SH-SY5Y (cell line): Measurements from ENCODE around the gene TRAPPC13.

ENCODE experiments used
- GATA2 ChIP-seq: IDR thresholded peaks from 2 replicates; pipeline ENCODE4 v1.6.1; 2011; ENCODE audit warnings: mild to moderate bottlenecking, low read depth, low read length
- GATA3 ChIP-seq: IDR thresholded peaks from 2 replicates; pipeline ENCODE4 v1.6.1; 2011; ENCODE audit warnings: low read depth, mild to moderate bottlenecking, low read length, moderate library complexity

Gene TRAPPC13

GRCh38 chr5:65624571-65625555 is at the start of gene TRAPPC13, which contains the start of gene SHLD3:
TSS of gene TRAPPC13 (plus strand) at chr5:65625027. CDS start at chr5:65625061, 34 bp downstream.
TSS of gene SHLD3 (plus strand) at chr5:65625027. CDS start at chr5:65629588, 4,561 bp downstream.
- TF ChIP-seq GATA2 (no peak), GATA3 (no peak)

- TF ChIP-seq GATA2 (no peak), GATA3 (no peak)
Observed at GRCh38 chr5:65577141-65577540, 47.7 kb upstream of the TRAPPC13 start.

GRCh38 chr5:65588694-65589093 is 36.1 kb upstream of the TRAPPC13 start:
- TF ChIP-seq GATA3, result no peak
- TF ChIP-seq GATA2, result no peak

- no peak for TF ChIP-seq GATA3
- no peak for TF ChIP-seq GATA2
Observed at GRCh38 chr5:65611524-65611923, 13.3 kb upstream of the TRAPPC13 start.

- TF ChIP-seq GATA3 (no peak), GATA2 (no peak)
Observed at GRCh38 chr5:65612298-65612907, 12.4 kb upstream of the TRAPPC13 start.

GRCh38 chr5:65620021-65620420 is 4.8 kb upstream of the TRAPPC13 start:
- TF ChIP-seq GATA3, result no peak
- TF ChIP-seq GATA2, result no peak

GRCh38 chr5:65623482-65623881 is 1.3 kb upstream of the TRAPPC13 start:
- TF ChIP-seq GATA3, result no peak
- no peak for TF ChIP-seq GATA2

GRCh38 chr5:65624025-65624570 is 729 bp upstream of the TRAPPC13 start, which contains the start of gene TRIM23:
TSS of gene TRIM23 (minus strand) at chr5:65624333. CDS start at chr5:65624274, 59 bp downstream.
- TF ChIP-seq GATA3 (no peak), GATA2 (no peak)

GRCh38 chr5:65625743-65626142 is 916 bp downstream of the TRAPPC13 start:
- TF ChIP-seq GATA3, result no peak
- no peak for TF ChIP-seq GATA2

GRCh38 chr5:65630981-65631380 is 6.2 kb downstream of the TRAPPC13 start:
- TF ChIP-seq GATA2 (no peak), GATA3 (no peak)

GRCh38 chr5:65640240-65640639 is 15.4 kb downstream of the TRAPPC13 start:
- no peak for TF ChIP-seq GATA2
- TF ChIP-seq GATA3, result no peak

- TF ChIP-seq GATA2 (no peak), GATA3 (no peak)
Observed at GRCh38 chr5:65646938-65647337, 22.1 kb downstream of the TRAPPC13 start.

GRCh38 chr5:65647941-65648340 is 23.1 kb downstream of the TRAPPC13 start:
- TF ChIP-seq GATA3 (no peak), GATA2 (no peak)

GRCh38 chr5:65651144-65651543 is 26.3 kb downstream of the TRAPPC13 start:
- TF ChIP-seq GATA3, result no peak
- TF ChIP-seq GATA2, result no peak

- TF ChIP-seq GATA3, result no peak
Observed at GRCh38 chr5:65654713-65655112, 29.9 kb downstream of the TRAPPC13 start.
